Endometrium (tissue), 2 donors: ENCODE measurements around the gene FAM222B.
"Not testable (repeated sequence)": the region's sequence is repeated elsewhere in the genome, so short reads cannot be mapped to it uniquely, and the experiment has no call there.

ENCODE experiments used
- FAIRE-seq: peaks from 2 replicates; lab custom pipeline; 2012; peaks lifted over from hg19 to GRCh38; lab: Jason Lieb, UNC
- donor health status: control.
- donor health status: control.

FAM222B gene

GRCh38 chr17:28745786-28746411, 96.7 kb downstream of the FAM222B start:
- no peak for FAIRE-seq

- no peak for FAIRE-seq
Measured at GRCh38 chr17:28744972-28745785, 97.4 kb downstream of the FAM222B start.

- no peak for FAIRE-seq
Measured at GRCh38 chr17:28744104-28744971, 98.3 kb downstream of the FAM222B start.

GRCh38 chr17:28743243-28744103, 99.1 kb downstream of the FAM222B start, which contains the start of gene TRAF4:
Gene TRAF4, plus strand, starts transcription at chr17:28744011. Its CDS starts 102 bp downstream, at chr17:28744113.
- no peak for FAIRE-seq

- no peak for FAIRE-seq
Measured at GRCh38 chr17:28741358-28742349, 100.9 kb downstream of the FAM222B start.

GRCh38 chr17:28740406-28741357, 101.9 kb downstream of the FAM222B start:
- FAIRE-seq, result no peak

- no peak for FAIRE-seq
Measured at GRCh38 chr17:28738680-28739384, 103.8 kb downstream of the FAM222B start.

- FAIRE-seq, result no peak
Measured at GRCh38 chr17:28737770-28738679, 104.6 kb downstream of the FAM222B start.

GRCh38 chr17:28737316-28737715, 105.3 kb downstream of the FAM222B start:
- no peak for FAIRE-seq

- FAIRE-seq, result not testable (repeated sequence)
Measured at GRCh38 chr17:28735913-28736769, 106.4 kb downstream of the FAM222B start.

GRCh38 chr17:28735242-28735722, 107.3 kb downstream of the FAM222B start:
- no peak for FAIRE-seq

GRCh38 chr17:28734712-28735241, 107.8 kb downstream of the FAM222B start:
- no peak for FAIRE-seq

- no peak for FAIRE-seq
Measured at GRCh38 chr17:28733346-28733745, 109.2 kb downstream of the FAM222B start.

- FAIRE-seq, result no peak
Measured at GRCh38 chr17:28729950-28730330, 112.7 kb downstream of the FAM222B start.

- FAIRE-seq, result peak; percentile 60
Measured at GRCh38 chr17:28728364-28729200, 114.0 kb downstream of the FAM222B start, which contains the start of gene NEK8. Gene NEK8, plus strand, starts transcription at chr17:28728788. Its CDS starts 26 bp downstream, at chr17:28728814.
